Myocyte (in vitro differentiated cells): ENCODE results near the gene BRD4. TPM values are rescaled to one million over a fixed set of nuclear protein-coding genes. Genes with fewer than 3 reads are reported as not detected.

Experiments used
- DNase-seq: peaks from one replicate; pipeline ENCODE4 v3.0.0-alpha.2; 2012; ENCODE audit warnings: low read depth
- polyA plus RNA-seq: library from polyadenylated mRNA; unstranded; fragments of >200 nt; gene quantifications from one replicate; pipeline ENCODE4 v1.2.1, GENCODE V29; 2012; ENCODE audit warnings: missing spikeins
- total RNA-seq: library from RNA; depleted of rRNA; stranded (reverse); fragments of >200 nt; gene quantifications from 2 replicates; pipeline ENCODE4 v1.2.3, GENCODE V29; 2014

The BRD4 gene
- 18.9 and 20.7 TPM in 2 replicates for total RNA-seq
- polyA plus RNA-seq: 49.5 TPM

- peak; percentile 57 for DNase-seq
These were observed at the start of gene BRD4 for GRCh38 chr19:15332311-15332996. BRD4 (minus strand) TSS chr19:15332539; CDS start chr19:15273099, 59,440 bp downstream.

DNA sequence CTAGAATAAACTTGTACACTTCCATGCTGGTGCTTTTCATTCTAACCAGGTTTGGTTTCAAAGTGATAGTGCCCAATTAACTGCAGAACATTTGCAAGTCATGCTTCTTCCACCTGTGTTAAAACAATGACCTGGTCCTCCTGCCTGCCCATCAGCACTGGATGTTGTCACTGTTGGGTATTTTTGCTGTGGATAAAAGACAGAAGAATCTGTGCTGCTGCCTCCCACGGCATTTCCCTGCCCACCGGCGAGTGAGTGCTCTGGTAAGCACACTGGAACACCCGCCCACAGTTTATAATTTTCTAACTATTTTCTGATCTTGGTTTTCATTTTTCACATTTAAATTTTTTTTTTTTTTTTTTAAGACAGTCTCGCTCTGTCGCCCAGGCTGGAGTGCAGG is 49.5 kb upstream of the BRD4 start:
- DNase-seq: no peak

DNA sequence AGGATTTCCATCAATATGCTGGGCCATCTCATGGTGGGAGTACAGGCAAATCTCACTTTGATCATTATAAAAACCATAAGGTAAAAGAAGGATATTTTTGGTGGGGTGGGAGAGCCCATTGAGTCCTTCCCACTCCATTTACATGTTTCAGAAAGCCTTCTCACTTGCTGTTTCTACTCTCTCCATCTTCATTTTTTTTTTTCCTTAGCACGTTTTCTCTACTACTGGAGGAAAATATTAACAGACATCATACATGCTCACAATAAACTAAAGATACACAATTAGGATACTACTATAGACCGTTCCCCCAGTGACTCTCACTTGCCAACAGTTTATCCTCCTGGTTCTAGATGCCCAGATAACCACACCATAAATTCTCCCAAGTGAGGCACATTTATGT is 49.1 kb upstream of the BRD4 start:
- DNase-seq: no peak

- DNase-seq: peak; percentile 61
These were observed 47.8 kb upstream of the BRD4 start for GRCh38 chr19:15379999-15380647.

GRCh38 chr19:15379083-15379998 is 47.0 kb upstream of the BRD4 start, which contains the start of gene AKAP8:
AKAP8 (minus strand) TSS chr19:15379787; CDS start chr19:15379731, 56 bp downstream.
- DNase-seq: peak; percentile 99

GRCh38 chr19:15378534-15379082 is 46.3 kb upstream of the BRD4 start:
- DNase-seq: peak; percentile 65

GRCh38 chr19:15374796-15375440 is 42.6 kb upstream of the BRD4 start:
- no peak for DNase-seq

GRCh38 chr19:15374105-15374651 is 41.8 kb upstream of the BRD4 start:
- no peak for DNase-seq

DNA sequence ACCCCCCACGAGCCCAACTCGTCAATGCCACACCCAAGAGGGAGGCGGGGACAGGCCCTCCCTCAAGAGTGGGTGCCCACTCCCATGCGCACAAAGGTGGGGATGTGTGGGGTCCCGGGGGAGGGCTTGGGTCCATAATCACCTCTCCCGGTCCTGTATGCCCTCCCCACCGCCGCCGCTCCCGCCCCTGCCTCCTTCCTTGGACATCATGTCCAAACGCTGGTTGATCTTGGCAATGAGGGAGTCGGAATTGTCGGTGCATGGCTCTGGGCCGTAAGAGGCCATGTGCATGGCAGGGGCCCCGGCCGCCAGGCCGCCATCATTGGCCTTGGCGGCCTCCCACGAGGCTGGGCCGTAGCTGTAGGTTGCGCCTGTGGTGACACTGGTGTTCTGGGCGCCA is 41.3 kb upstream of the BRD4 start:
- DNase-seq: no peak

- DNase-seq: no peak
These were observed 40.6 kb upstream of the BRD4 start for GRCh38 chr19:15372891-15373301.

GRCh38 chr19:15372470-15372869 is 40.1 kb upstream of the BRD4 start:
- no peak for DNase-seq

DNA sequence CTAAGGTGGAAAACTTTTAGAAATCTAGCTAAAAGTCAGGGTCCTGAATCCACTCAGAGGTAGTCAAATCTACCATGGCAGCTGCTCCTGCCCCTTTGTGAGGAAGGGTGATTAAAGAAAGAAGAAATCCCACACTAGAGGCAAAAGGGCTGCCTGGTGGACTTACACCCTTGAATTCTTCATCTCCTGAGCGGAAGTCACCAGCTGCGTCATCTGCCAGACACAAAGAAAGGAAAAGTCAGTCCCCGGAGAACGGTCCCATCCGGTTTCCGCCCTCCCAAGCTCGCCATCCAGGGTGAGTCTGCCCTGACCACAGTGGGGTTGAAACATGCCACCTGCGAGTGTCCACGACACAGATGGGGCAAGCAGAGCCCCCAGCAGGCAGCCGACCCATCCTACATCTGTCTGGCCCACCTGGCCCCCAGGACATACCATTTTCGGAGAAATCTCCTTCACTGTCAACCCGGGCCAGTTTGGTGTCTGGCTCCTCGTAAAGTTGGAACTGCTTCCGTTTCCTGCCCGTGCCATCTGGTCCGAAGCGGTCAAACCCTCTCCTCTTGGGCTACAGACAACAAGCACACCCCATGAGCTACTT is 39.5 kb upstream of the BRD4 start:
- no peak for DNase-seq

- no peak for DNase-seq
These were observed 38.8 kb upstream of the BRD4 start for GRCh38 chr19:15371119-15371518.

DNA sequence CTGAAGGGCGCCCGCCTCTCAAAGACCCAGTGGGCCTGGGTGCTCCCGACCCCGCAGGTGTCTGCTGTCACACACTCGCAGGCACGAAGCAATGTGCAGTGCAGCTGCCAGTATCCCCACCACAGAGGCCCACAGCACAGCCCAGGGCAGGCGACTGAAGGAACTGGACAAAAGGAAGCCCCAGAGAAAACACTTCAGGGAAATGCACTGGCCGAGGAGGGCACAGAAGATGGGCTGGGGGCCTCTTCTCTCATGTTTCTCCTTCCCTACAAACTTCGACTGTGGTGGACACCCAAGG is 37.2 kb upstream of the BRD4 start:
- no peak for DNase-seq

- DNase-seq: no peak
These were observed 36.7 kb upstream of the BRD4 start for GRCh38 chr19:15368798-15369593.

DNA sequence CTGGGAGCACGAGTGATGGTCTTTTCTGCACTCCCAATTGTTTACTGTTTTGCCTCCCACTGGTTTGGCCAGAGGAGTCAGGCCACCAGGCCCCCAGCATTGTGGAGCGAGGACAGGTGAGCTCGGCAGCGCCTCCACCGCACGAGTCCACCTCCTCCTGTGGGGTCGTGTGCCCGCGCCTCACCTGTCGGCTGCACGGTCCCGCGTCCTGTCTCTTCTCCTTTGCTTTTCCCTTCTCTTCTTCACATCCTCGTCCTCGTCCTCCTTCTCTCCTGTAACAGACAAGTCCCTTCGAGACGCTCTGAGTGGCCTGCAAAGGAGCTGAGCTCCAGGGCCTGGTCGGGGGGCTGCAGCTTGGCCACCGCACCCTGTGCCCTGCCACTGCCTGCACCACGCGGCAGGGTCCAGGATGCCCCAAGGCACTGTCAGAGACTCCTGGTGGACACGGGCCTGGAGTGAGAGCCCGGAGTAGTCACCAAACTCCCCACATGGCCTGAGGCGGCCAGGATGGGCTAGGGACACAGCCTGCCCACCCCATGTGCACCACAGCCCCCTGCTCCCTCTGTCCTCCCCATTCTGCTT is 35.8 kb upstream of the BRD4 start:
- no peak for DNase-seq

DNA sequence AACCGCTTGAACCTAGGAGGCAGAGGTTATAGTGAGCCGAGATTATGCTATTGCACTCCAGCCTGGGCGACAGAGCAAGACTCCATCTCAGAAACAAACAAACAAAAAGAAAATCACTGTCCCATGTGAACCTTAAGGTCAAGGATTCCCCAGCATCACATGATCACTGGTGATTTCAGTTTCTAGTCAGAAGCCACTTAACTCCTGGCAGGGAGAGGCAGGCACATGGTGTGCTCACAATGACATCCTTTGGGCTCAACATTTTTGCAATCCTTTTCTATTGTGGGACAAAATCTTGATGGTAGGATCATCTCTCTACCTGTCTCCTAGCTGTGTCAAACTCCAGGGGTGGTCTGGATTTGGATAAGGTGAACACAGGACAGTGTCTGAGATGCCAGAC is 35.1 kb upstream of the BRD4 start:
- no peak for DNase-seq

GRCh38 chr19:15365264-15365663 is 32.9 kb upstream of the BRD4 start:
- DNase-seq: no peak

GRCh38 chr19:15363791-15364190 is 31.5 kb upstream of the BRD4 start:
- DNase-seq: peak; percentile 17
